NCI-H2196 (cell line): Measurements from ENCODE around the gene TMSB4X.
"Not testable (repeated sequence)": the region's sequence is repeated elsewhere in the genome, so short reads cannot be mapped to it uniquely, and the experiment has no call there.

Experiments
- DNase-seq: peaks from one replicate; lab custom pipeline; 2025; ENCODE audit not compliant: unreplicated experiment; lab: John Stamatoyannopoulos, UW

TMSB4X gene

DNA sequence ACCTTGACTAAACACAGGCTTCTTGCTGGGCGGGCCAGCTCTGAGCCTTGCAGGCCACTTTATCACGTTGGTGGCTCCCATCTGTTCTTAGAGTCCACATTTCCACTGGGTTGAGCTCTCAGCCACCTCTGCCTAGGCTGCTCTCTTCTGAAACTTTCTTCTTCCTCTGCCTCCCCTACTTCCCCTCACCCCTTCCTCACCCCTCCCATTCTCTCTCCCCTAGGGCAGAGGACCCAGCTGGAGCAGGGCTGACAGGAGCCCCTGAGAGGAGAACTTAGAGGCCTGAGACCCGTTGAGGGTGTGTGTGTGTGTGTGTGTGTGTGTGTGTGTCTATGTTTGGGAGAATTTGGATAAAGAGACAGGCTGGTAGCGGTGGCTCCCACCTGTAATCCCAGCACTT, 19.9 kb upstream of the TMSB4X start:
- no peak for DNase-seq

DNA sequence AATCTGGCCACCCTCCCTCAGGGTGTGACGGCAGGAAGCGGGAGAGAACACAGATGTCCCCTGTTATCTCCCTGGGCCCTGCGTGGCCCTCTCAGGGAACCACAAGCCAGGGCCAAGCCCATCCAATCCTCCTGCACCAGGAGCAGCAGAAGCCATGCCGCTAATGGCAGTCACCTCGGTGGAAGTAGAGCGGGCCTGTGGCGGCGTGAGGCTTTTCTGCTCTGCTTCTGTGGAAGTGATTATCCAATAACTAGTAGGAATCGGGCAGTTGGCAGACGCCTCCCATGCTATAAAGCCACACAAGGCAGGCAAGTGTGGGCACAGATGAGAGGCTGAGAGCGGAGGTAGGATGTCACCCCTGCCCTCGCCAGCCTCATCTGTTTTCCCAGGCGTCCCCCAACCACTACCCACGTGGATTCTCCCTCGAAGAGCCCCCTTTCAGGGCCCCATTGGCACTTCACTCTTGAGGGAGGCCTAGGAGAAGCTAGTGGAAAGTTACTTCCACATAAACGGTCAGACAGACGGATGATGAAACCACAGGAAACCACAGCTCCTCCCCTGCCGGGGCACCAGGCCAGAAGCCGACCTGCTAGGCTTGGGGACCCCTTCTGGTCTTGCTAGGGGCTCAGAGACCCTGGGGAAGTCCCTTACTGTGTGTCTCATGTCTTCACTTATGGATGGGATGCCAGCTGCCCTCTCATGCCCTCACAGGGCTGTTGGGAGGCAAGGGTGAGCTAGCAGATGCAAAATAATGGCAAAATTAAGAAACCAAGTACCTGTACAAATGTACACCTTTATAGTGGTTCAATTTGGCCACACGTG, 18.8 kb upstream of the TMSB4X start:
- DNase-seq: no peak

- DNase-seq: no peak
Observed at GRCh38 chrX:12956704-12957534, 18.0 kb upstream of the TMSB4X start.

GRCh38 chrX:12958059-12958458, 16.9 kb upstream of the TMSB4X start:
- no peak for DNase-seq

- DNase-seq: no peak
Observed at GRCh38 chrX:12958461-12958860, 16.4 kb upstream of the TMSB4X start.

GRCh38 chrX:12961196-12961718, 13.7 kb upstream of the TMSB4X start:
- DNase-seq: no peak

DNA sequence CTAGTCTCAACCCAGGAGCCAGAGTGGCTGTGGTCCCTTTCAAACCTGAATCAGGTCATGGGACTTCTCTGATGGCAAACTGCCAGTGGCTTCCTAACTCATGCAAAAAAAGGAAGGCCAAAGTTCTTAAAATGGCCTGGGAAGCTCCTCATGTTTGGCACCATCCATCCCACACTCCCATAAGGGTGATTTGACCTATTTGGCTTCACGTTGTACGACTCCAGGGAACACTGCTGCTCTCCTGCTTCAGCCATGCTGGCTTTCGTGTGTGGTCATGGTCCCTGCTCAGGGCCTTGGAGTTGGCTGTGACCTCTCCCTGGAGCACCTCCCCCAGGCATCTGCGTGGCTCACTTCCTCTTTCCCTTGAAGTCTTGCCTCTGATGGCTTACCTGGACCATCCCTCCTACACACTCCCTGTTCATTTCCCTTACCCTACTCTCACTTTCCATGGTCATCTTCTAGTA, 12.8 kb upstream of the TMSB4X start:
- no peak for DNase-seq

DNA sequence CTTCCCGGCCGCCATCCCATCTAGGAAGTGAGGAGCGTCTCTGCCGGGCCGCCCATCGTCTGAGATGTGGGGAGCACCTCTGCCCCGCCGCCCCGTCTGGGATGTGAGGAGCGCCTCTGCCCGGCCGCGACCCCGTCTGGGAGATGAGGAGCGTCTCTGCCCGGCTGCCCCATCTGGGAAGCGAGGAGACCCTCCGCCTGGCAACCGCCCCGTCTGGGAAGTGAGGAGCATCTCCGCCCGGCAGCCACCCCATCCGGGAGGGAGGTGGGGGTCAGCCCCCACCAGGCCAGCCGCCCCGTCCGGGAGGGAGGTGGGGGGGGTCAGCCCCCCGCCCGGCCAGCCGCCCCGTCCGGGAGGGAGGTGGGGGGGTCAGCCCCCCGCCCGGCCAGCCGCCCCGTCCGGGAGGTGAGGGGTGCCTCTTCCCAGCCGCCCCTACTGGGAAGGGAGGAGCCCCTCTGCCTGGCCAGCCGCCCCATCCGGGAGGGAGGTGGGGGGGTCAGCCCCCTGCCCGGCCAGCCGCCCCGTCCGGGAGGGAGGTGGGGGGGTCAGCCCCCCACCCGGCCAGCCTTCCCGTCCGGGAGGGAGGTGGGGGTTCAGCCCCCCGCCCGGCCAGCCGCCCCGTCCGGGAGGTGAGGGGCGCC, 11.6 kb upstream of the TMSB4X start:
- DNase-seq: not testable (repeated sequence)

DNA sequence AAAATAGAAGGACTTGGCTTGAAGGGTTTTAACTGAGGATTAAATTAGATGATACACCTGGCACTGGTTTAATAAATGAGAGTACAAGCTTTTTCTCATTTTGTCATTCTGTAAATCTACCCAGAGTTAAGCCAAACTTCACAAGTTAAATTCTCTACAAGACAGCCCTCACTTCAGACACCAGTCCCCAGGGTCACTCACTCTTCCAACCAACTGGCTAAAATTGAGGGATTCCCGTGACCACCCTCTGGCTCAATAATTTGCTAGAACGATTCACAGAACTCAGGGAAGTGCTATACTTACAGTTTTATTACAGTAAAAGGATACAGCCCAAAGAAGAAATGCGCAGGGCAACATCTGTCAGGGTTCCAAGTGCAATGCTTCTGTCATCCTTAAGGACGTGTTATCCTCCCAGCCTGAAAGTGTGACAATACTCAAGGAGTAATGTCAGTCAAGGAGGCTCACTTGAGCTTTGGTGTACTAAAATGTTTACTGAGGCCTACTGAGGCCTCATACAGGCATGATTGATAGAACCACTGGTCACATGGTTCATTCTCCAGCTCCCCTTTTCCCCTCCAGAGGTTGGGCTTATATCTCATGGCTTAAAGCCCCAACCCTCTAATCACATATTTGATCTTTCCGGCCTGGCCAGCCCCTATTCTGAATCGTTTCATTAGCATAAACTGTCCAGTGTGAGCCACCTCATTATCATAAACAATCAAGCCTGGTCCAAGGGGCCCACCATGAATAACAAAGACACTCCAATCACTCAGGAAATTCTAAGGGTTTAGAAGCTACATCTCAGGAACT, 9.6 kb upstream of the TMSB4X start:
- no peak for DNase-seq

DNA sequence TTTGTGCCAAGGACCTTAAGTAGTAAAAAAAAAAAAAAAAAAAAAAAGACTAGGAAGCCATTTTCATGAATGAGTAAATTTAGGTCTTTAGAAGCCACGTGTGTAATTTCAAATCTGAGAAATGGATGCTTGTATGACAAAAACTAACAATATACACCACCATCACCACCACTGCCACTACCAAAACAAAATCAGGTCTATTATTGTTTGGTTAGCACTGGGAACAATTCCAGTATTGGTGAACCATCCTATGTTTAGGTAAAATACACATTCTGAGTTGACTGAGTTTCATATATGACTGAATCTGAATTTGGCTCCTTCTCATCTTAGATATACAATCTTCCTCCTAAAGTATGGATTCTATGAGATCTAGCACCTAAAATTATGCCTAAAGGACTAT, 8.8 kb upstream of the TMSB4X start:
- DNase-seq: no peak

DNA sequence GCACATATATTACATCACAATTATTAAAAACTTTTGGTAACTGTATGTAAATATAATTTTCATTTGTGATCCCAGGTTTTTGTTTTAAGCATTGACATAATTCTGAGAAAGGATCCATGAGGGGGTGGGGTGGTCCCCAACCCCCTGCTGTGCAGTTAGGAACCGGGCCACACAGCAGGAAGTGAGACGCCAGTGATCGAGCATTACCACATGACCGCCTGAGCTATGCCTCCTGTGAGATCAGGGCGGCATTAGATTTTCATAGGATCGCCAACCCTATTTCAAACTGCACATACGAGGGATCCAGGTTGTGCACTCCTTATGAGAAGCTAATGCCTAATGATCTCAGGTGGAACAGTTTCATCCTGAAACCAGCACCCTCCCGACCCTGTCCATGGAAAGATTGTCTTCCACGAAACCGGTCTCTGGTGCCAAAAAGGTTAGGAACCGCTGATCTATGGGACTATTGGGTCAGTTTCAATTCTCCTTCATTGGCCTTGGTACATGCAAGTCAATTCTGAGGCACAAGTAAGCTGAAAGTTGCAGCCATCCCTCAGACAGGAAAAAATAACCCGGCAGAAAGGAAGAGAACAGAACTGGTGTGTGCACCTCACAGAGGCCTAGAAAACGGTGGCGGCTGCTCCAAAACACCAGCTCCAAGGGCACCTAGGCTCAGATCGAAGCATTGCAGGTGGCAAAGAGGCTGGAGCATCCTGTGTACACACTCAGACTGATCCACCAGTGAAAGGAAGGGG, 7.0 kb upstream of the TMSB4X start:
- DNase-seq: no peak

DNA sequence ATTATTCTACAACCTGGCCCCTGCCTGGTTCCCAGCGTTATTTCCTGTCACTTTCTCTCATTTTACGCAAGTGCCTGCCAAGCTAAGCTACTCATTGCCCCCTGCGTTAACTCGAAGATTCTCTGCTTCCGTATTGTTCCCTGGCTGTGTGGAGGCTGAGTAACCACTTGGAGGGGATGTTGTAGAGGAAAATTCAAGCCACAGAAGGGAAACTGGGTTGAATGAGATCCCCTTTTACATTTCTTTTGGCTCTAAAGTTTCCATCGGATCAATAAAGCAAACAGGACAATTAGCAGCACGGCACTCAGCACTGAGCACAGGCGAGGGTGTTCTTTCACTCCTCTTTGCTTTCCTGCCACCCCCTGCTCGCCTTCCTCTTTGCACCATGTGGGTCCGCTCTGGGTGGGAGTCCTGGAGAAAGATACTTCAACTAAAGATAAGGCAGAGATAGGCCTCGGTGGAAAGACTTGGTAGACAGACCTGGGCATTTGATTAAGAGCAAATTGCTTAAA, 4.2 kb upstream of the TMSB4X start:
- no peak for DNase-seq

DNA sequence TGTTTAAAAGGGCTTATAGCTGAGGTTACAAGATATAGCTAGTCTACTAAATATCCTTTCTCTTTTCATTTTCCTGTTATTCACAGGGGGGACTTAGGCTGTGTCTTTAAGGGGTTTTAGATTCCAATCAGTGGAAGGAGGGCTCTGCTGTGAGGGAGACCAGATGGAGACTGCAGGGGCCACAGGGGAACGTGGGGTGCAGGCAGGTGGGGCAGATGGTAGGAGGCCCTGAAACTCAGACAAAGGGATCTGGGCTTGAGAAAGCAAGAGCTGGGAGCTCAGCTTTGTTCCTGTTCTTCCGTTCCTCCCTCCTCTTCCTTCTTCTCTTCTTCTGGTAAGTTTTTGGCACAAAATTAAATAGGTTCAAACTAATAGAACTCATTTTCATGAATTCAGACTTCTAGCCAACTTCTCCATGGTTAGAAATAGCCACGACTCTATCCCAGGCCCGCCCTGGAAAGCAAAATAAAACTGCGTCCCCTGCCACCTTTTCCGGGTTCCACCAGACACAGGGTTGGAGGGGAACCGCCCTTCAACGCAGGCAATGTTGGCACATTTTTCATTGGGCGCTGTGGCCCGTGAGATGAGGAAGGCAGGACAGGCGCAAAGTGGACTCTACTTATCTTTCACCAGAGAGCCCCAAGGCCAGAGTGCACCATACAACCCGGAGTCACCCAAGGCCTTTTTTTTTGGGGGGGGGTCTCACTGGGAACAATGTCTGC, 3.5 kb upstream of the TMSB4X start:
- DNase-seq: no peak

GRCh38 chrX:12972243-12972642, 2.7 kb upstream of the TMSB4X start:
- DNase-seq: no peak

DNA sequence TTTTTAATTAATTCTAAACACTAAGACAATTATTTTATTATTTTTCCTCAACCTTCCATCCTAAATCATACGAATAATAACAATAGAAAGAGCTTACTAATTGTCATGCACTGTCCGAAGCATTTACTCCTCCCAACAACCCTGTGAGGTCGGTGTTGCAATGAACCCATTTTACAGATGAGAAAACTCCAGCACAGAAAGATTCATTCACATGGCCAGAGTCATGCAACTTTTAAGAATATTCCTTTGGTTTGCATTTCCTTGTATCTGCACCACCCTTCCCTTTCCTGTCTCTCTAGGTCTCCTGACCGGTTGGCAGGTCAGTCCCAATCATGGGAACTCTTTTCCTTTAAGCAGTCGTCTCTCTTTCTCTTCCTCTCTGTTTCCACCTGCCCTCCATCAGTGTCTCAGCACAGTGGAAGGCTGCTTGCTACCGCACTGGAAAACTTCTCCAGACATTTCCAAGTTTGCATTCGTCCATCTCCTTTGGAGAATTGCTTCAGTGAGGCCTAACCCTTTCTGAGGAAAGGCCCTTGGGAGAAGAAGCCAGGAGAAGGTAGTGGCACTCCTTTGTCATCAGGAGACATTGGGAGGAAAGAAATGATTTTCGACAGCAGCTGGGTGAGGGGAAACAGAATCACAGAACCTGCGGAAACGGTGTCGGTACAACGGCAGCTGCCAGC, 1.9 kb upstream of the TMSB4X start:
- no peak for DNase-seq

GRCh38 chrX:12973561-12974304, 1.2 kb upstream of the TMSB4X start:
- no peak for DNase-seq

GRCh38 chrX:12974305-12974795, 560 bp upstream of the TMSB4X start:
- DNase-seq: no peak

- no peak for DNase-seq
Observed at GRCh38 chrX:12975670-12975965, 708 bp downstream of the TMSB4X start.
